ENCODE results near the gene ANKH. TPM values are rescaled to one million over a fixed set of nuclear protein-coding genes. Genes with fewer than 3 reads are reported as not detected.

The ANKH gene
- polyA plus RNA-seq, 3 donors: 12.9 to 18.7 (median 14.0) TPM

- DNase-seq (ENCODE audit: low read depth in 3 of 3, low spot score in 2 of 3): no peak
These were observed 147.9 kb downstream of the ANKH start for GRCh38 chr5:14723701-14724132.

- DNase-seq (ENCODE audit: low read depth in 3 of 3, low spot score in 2 of 3): no peak
These were observed 148.7 kb downstream of the ANKH start for GRCh38 chr5:14722923-14723322.

- DNase-seq (ENCODE audit: low read depth in 3 of 3, low spot score in 2 of 3): no peak
These were observed 149.5 kb downstream of the ANKH start for GRCh38 chr5:14721990-14722656.

GRCh38 chr5:14720236-14720923 lies 151.2 kb downstream of the ANKH start:
- DNase-seq (ENCODE audit: low read depth in 3 of 3, low spot score in 2 of 3): no peak

GRCh38 chr5:14718778-14719177 lies 152.8 kb downstream of the ANKH start:
- no peak for DNase-seq (ENCODE audit: low read depth in 3 of 3, low spot score in 2 of 3)

- DNase-seq (ENCODE audit: low read depth in 3 of 3, low spot score in 2 of 3): no peak
These were observed 154.5 kb downstream of the ANKH start for GRCh38 chr5:14716755-14717752.

- no peak for DNase-seq (ENCODE audit: low read depth in 3 of 3, low spot score in 2 of 3)
These were observed 156.1 kb downstream of the ANKH start for GRCh38 chr5:14715481-14715880.

GRCh38 chr5:14714706-14715105 lies 156.9 kb downstream of the ANKH start:
- no peak for DNase-seq (ENCODE audit: low read depth in 3 of 3, low spot score in 2 of 3)

GRCh38 chr5:14713476-14714390 lies 157.8 kb downstream of the ANKH start:
- no peak for DNase-seq (ENCODE audit: low read depth in 3 of 3, low spot score in 2 of 3)

- DNase-seq (ENCODE audit: low read depth in 3 of 3, low spot score in 2 of 3): no peak
These were observed 158.9 kb downstream of the ANKH start for GRCh38 chr5:14712666-14713065.

- DNase-seq (ENCODE audit: low read depth in 3 of 3, low spot score in 2 of 3): no peak
These were observed 159.4 kb downstream of the ANKH start for GRCh38 chr5:14712131-14712530.

GRCh38 chr5:14710313-14710994 lies 161.1 kb downstream of the ANKH start:
- DNase-seq (ENCODE audit: low read depth in 3 of 3, low spot score in 2 of 3): no peak

- DNase-seq (ENCODE audit: low read depth in 3 of 3, low spot score in 2 of 3): no peak
These were observed 163.0 kb downstream of the ANKH start for GRCh38 chr5:14708551-14708950.

- no peak for DNase-seq (ENCODE audit: low read depth in 3 of 3, low spot score in 2 of 3)
These were observed 163.7 kb downstream of the ANKH start for GRCh38 chr5:14707811-14708390.

- no peak for DNase-seq (ENCODE audit: low read depth in 3 of 3, low spot score in 2 of 3)
These were observed 165.0 kb downstream of the ANKH start for GRCh38 chr5:14706615-14707021.

- DNase-seq (ENCODE audit: low read depth in 3 of 3, low spot score in 2 of 3): no peak
These were observed 166.0 kb downstream of the ANKH start for GRCh38 chr5:14705556-14705955.

GRCh38 chr5:14702238-14702839 lies 169.2 kb downstream of the ANKH start:
- no peak for DNase-seq (ENCODE audit: low read depth in 3 of 3, low spot score in 2 of 3)

GRCh38 chr5:14701556-14701955 lies 170.0 kb downstream of the ANKH start:
- no peak for DNase-seq (ENCODE audit: low read depth in 3 of 3, low spot score in 2 of 3)

Data from right renal cortex interstitium (tissue), 3 donors.